ENCODE results near the gene TEX13D. TPM values are rescaled to one million over a fixed set of nuclear protein-coding genes. Genes with fewer than 3 reads are reported as not detected.

The TEX13D gene
- total RNA-seq, 1 donor: not detected

- DNase-seq (ENCODE audit: insufficient read length, low spot score, missing footprints): no peak
- Histone ChIP-seq H3K36me3 (ENCODE audit: insufficient read depth, low read length) (no peaks in the 10 kb centered on the region), H4K20me1 (ENCODE audit: insufficient read depth, low read length) (no peaks in the 10 kb centered on the region), H3K4me3 (ENCODE audit: insufficient read depth, low read length) (no peak overlapping the region), H3K4me1 (ENCODE audit: insufficient read depth, low read length) (no peaks in the 10 kb centered on the region), H3K27me3 (ENCODE audit: insufficient read depth, low read length) (no peaks in the 10 kb centered on the region), H3K4me2 (ENCODE audit: insufficient read depth, low read length) (no peak overlapping the region), H3K79me2 (ENCODE audit: insufficient read depth, low read length) (no peaks in the 10 kb centered on the region), H3K27ac (ENCODE audit: low read depth, low read length) (no peak overlapping the region), H3K9me3 (ENCODE audit: low read depth, low read length) (no peaks in the 10 kb centered on the region), H2AFZ (ENCODE audit: low read length) (no peak overlapping the region)
- no peak for TF ChIP-seq CTCF (IDR thresholded peaks at IDR 0.05; ENCODE audit: extremely low read depth, low read depth, low read length)
Measured at GRCh38 chrX:124362072-124362471, 29.6 kb downstream of the TEX13D start.

GRCh38 chrX:124362761-124363160, 30.3 kb downstream of the TEX13D start:
- no peak overlapping the region for H3K4me3 ChIP-seq (ENCODE audit: insufficient read depth, low read length)
- H3K4me2 ChIP-seq (ENCODE audit: insufficient read depth, low read length): no peak overlapping the region
- TF ChIP-seq CTCF (IDR thresholded peaks at IDR 0.05; ENCODE audit: extremely low read depth, low read depth, low read length): no peak
- no peak overlapping the region for H3K27ac ChIP-seq (ENCODE audit: low read depth, low read length)
- H2AFZ ChIP-seq (ENCODE audit: low read length): no peak overlapping the region
- no peaks in the 10 kb centered on the region for H4K20me1 ChIP-seq (ENCODE audit: insufficient read depth, low read length)
- no peaks in the 10 kb centered on the region for H3K79me2 ChIP-seq (ENCODE audit: insufficient read depth, low read length)
- H3K9me3 ChIP-seq (ENCODE audit: low read depth, low read length): no peaks in the 10 kb centered on the region
- H3K36me3 ChIP-seq (ENCODE audit: insufficient read depth, low read length): no peaks in the 10 kb centered on the region
- H3K27me3 ChIP-seq (ENCODE audit: insufficient read depth, low read length): no peaks in the 10 kb centered on the region
- no peak for DNase-seq (ENCODE audit: insufficient read length, low spot score, missing footprints)
- no peaks in the 10 kb centered on the region for H3K4me1 ChIP-seq (ENCODE audit: insufficient read depth, low read length)

GRCh38 chrX:124369722-124370121, 37.3 kb downstream of the TEX13D start:
- no peaks in the 10 kb centered on the region for H4K20me1 ChIP-seq (ENCODE audit: insufficient read depth, low read length)
- DNase-seq (ENCODE audit: insufficient read length, low spot score, missing footprints): no peak
- H3K4me3 ChIP-seq (ENCODE audit: insufficient read depth, low read length): no peak overlapping the region
- H3K27me3 ChIP-seq (ENCODE audit: insufficient read depth, low read length): no peaks in the 10 kb centered on the region
- H3K4me2 ChIP-seq (ENCODE audit: insufficient read depth, low read length): no peak overlapping the region
- no peaks in the 10 kb centered on the region for H3K36me3 ChIP-seq (ENCODE audit: insufficient read depth, low read length)
- H3K27ac ChIP-seq (ENCODE audit: low read depth, low read length): no peak overlapping the region
- TF ChIP-seq CTCF (IDR thresholded peaks at IDR 0.05; ENCODE audit: extremely low read depth, low read depth, low read length): no peak
- H3K4me1 ChIP-seq (ENCODE audit: insufficient read depth, low read length): no peaks in the 10 kb centered on the region
- H2AFZ ChIP-seq (ENCODE audit: low read length): no peak overlapping the region
- H3K9me3 ChIP-seq (ENCODE audit: low read depth, low read length): no peaks in the 10 kb centered on the region
- H3K79me2 ChIP-seq (ENCODE audit: insufficient read depth, low read length): no peaks in the 10 kb centered on the region

- no peaks in the 10 kb centered on the region for H3K27me3 ChIP-seq (ENCODE audit: insufficient read depth, low read length)
- no peaks in the 10 kb centered on the region for H3K79me2 ChIP-seq (ENCODE audit: insufficient read depth, low read length)
- TF ChIP-seq CTCF (IDR thresholded peaks at IDR 0.05; ENCODE audit: extremely low read depth, low read depth, low read length): no peak
- no peaks in the 10 kb centered on the region for H4K20me1 ChIP-seq (ENCODE audit: insufficient read depth, low read length)
- no peak overlapping the region for H3K27ac ChIP-seq (ENCODE audit: low read depth, low read length)
- no peaks in the 10 kb centered on the region for H3K9me3 ChIP-seq (ENCODE audit: low read depth, low read length)
- H3K4me3 ChIP-seq (ENCODE audit: insufficient read depth, low read length): no peak overlapping the region
- no peak overlapping the region for H2AFZ ChIP-seq (ENCODE audit: low read length)
- DNase-seq (ENCODE audit: insufficient read length, low spot score, missing footprints): no peak
- H3K36me3 ChIP-seq (ENCODE audit: insufficient read depth, low read length): no peaks in the 10 kb centered on the region
- no peak overlapping the region for H3K4me2 ChIP-seq (ENCODE audit: insufficient read depth, low read length)
- H3K4me1 ChIP-seq (ENCODE audit: insufficient read depth, low read length): no peaks in the 10 kb centered on the region
Measured at GRCh38 chrX:124373348-124373747, 40.9 kb downstream of the TEX13D start.

Data from osteoblast (primary cell).